Activated naive CD8-positive, alpha-beta T cell (primary cell): ENCODE results near the gene SLC6A6.

ENCODE experiments used
- H3K27ac Mint-ChIP-seq: one replicate; pipeline ENCODE4 v1.8.0; 2021; ENCODE audit warnings: mixed read lengths
- H3K27me3 Mint-ChIP-seq: one replicate; pipeline ENCODE4 v1.8.0; 2021; ENCODE audit warnings: mixed read lengths
- H3K36me3 Mint-ChIP-seq: one replicate; pipeline ENCODE4 v1.8.0; 2021; ENCODE audit warnings: mixed read lengths
- H3K4me1 Mint-ChIP-seq: one replicate; pipeline ENCODE4 v1.8.0; 2021; ENCODE audit warnings: low read depth, mixed read lengths
- H3K4me3 Mint-ChIP-seq: one replicate; pipeline ENCODE4 v1.8.0; 2021; ENCODE audit warnings: mild to moderate bottlenecking, mixed read lengths
- H3K9me3 Mint-ChIP-seq: one replicate; pipeline ENCODE4 v1.8.0; 2021; ENCODE audit warnings: low read depth, mixed read lengths

The SLC6A6 gene

DNA sequence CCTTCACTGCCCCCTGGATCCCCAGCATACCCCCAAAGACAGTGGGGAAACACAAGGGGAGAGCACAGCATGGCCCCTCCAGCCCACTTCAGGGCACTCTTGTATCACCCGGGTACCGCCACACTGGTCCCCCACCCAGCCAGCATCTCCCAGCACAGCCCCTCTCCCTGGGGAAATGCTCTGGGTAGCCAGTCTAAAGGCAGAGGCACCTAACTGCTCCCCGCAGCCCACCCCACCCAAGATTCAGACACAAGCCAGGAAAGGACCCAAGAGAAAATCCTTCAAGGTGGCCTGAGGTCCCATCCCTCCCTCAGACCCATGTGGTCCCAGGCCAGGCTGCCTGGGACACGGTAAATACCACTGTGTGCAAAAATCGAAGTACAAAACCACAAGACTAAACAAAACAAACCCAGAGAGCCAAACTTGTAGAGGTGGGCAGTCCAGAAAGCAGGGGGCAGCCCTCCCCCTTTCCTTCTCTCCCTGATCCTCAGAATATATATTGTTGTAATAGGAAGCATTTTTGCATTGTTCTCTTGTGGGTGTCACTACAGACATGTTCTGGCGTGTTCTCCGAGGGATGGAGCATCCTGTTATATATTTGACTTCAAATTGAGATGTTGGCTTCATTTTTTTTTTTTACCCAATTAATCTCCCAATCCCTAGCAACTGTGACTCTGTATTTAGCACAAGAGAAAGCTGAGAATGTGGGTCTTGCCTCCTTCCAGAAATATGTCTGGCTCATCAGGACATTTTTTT lies 86.1 kb downstream of the SLC6A6 start:
- Mint-ChIP-seq H3K27me3 (no peaks in the 10 kb centered on the region), H3K9me3 (no peaks in the 10 kb centered on the region), H3K4me3 (no peak overlapping the region), H3K36me3 (peaks cover 3% of the 10 kb centered on the region), H3K27ac (no peak overlapping the region), H3K4me1 (no peaks in the 10 kb centered on the region)

DNA sequence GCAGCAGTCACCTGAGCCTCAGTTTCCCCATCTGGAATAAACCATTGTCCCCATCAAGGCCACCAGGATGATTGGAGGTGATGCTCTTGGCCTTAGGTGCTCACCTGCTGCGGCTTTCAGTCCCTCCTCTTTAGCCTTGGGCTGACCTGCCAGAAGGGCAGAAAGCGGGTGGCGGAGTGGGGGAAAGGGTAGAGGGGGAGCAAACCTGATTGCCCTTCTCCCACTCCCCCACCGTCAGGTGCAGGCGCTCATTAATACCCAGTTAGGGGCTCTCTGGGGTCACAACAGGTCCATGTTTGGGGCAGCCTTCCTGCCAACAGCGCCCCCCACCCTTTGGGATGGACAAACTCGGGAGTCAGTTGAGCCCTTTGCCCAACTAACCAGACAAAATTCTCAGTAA lies 87.2 kb downstream of the SLC6A6 start:
- H3K36me3 Mint-ChIP-seq = peaks cover 3% of the 10 kb centered on the region
- H3K4me3 Mint-ChIP-seq = no peak overlapping the region
- no peak overlapping the region for H3K27ac Mint-ChIP-seq

DNA sequence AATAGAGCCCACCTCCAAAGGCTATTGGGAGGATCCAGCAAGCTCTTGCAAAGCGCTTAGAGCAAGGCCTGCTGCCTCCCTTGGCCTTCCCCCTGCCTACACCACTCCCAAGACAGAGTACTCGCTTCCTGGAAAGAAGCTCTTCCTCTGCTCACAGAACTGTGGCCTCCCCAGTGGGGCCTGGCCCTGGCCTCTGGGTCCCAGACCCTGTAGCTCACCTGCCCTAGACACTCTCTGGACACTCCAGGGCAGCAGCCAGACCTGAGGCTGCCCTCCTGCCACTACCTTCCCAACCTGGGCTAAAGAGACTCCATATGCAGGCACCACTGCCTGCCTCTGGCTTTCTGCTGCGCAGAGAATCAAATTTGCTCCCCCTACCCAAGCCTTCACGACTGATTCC lies 87.8 kb downstream of the SLC6A6 start:
- peaks cover 3% of the 10 kb centered on the region for H3K36me3 Mint-ChIP-seq
- no peaks in the 10 kb centered on the region for H3K27me3 Mint-ChIP-seq
- H3K27ac Mint-ChIP-seq = peak overlapping the region; percentile 16
- no peaks in the 10 kb centered on the region for H3K9me3 Mint-ChIP-seq
- no peak overlapping the region for H3K4me3 Mint-ChIP-seq
- H3K4me1 Mint-ChIP-seq = no peaks in the 10 kb centered on the region

More for the DNA sequence above, 87.2 kb downstream of the SLC6A6 start:
- H3K4me1 Mint-ChIP-seq = no peaks in the 10 kb centered on the region
- H3K27me3 Mint-ChIP-seq = no peaks in the 10 kb centered on the region
- H3K9me3 Mint-ChIP-seq = no peaks in the 10 kb centered on the region

DNA sequence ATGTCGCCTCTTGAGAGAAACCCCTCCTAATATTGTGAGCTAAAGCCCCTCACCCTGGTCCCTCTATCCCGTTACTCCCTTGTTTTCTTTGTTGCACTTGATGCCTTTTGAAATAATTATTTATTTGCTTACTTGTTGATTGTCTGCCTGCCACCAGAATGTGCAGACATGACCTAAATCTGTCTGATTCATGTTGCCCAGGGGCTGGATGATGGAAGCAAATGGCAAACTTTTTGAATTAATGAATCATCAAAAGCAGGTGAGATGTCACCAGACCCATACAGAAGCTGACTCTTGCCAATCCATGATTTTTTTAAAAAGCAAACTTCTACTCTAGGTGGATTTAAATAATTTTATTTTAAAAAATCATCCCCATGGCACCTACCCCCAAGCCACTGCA lies 88.4 kb downstream of the SLC6A6 start:
- Mint-ChIP-seq H3K9me3 (no peaks in the 10 kb centered on the region), H3K36me3 (peaks cover 2% of the 10 kb centered on the region), H3K4me1 (no peaks in the 10 kb centered on the region), H3K27me3 (no peaks in the 10 kb centered on the region), H3K27ac (no peak overlapping the region), H3K4me3 (no peak overlapping the region)

DNA sequence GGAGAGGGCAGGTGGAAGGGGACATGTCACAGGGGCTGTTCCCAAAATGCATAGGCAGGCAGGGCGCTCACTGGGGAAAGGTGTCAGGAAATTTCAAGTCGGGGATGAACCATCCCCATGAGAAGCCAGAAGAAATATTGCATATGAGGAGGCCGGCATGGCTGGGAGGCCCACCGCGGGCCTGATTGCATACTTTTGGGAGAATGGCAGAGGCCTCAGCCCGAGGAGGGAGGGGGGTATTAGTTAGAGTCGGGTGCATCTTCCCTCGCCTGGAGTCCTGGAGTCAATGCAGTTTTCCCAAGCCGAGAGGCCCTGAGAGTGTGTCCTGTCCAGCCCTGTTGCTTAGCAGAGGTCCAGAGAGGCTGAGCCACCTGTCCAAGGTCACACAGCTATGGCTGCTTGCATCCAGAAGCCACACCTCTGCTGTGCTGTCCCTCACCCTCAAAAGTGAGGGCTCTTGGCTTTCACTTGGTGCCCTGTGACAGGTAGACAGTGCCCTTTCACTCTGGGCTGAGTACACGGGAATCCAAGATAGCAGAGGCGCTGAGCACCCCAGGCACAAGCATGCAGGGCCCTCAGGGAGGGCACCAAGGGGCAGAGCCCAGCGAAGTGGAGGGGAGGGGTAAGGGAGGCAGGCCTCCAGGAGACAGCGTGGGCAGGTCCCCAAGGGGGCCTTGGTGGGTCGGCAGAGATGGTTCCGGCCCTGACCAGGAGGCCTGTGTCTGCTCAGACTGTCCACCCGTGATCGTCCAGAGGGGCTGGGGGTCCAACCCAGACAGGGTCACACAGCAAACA lies 89.2 kb downstream of the SLC6A6 start:
- Mint-ChIP-seq H3K27ac (no peak overlapping the region), H3K9me3 (no peaks in the 10 kb centered on the region), H3K4me3 (no peak overlapping the region), H3K27me3 (peaks cover 2% of the 10 kb centered on the region), H3K36me3 (peaks cover 2% of the 10 kb centered on the region), H3K4me1 (no peaks in the 10 kb centered on the region)

DNA sequence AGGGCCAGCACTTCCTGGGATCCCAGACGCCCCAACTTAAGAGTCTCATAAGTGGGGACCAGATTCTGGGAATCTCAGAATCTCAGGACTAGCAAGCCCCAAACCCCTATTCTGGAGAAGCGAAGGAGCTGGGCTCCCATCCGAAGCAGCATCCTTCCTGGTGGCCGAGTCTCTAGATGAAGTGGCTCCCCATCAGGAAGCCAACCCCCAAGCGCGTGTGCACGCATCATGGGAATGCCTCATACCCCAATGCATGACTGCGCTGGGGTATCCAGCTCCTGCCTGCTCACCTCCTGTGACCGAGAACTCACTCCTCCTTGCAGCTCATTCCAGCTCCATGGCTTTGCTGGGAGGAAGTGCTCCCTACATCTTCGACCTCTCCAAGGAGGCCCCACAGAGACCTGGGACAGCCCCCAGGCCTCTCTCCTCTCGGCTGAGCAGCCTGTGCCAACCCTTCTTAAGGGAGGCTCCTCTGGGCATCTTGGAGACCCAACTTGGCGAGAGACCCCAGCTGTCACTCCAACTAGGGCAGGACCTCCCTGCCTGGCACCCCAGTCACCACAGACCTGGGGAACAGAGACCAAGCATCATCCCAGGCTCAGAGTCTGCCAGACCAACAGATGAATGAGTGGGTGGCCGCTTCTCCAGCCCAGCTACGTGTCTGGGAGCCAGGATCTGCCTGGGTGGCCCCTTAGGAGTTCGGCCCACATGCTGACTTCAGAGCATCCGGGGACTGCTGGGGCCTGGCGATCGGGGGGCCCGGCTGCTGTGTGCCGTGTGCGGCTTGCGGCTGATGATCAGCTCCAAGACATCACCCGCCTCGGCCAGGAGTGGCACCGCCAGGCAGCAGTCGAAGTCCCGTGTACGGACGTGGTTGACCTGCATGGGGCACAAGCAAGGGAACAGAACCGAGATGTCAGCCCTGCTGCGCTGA lies 90.8 kb downstream of the SLC6A6 start:
- Mint-ChIP-seq H3K27me3 (peaks cover 2% of the 10 kb centered on the region), H3K9me3 (no peaks in the 10 kb centered on the region), H3K27ac (no peak overlapping the region), H3K4me3 (no peak overlapping the region), H3K36me3 (peaks cover 2% of the 10 kb centered on the region), H3K4me1 (no peaks in the 10 kb centered on the region)

DNA sequence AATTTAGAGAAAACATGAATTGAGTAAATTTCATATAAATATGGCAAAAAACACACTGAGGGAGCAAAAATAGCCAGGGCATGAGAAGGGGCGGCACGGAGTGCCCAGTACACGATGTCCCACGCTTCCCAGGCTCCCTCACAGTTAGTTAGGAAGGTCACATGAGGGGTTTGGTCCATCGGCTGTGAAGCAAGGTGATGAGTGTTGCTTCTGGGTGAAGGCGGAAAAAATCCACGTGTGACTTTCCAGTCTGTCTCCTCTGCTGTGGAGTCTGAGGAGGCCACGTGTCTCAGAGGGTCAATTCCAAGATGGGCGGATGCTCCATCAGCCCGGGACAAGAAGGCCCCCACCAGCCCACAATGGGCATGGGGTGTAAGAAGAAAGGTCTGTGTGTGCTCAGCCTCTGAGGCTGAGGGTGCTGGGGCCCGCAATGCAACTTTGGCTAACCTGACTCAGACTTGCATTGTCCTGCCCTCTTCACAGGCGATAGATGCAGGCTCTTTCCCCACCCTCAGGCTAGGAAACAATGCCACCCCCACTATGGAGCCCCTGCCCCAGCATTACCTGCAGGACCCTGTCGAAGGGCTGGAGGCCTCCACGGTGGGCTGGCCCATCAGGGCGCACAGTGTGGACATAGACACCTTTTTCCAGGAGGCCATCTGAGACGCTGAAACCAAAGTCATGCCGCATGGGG lies 92.0 kb downstream of the SLC6A6 start:
- Mint-ChIP-seq H3K27me3 (peaks cover 4% of the 10 kb centered on the region), H3K27ac (no peak overlapping the region), H3K36me3 (no peaks in the 10 kb centered on the region), H3K4me1 (no peaks in the 10 kb centered on the region), H3K4me3 (no peak overlapping the region), H3K9me3 (no peaks in the 10 kb centered on the region)

DNA sequence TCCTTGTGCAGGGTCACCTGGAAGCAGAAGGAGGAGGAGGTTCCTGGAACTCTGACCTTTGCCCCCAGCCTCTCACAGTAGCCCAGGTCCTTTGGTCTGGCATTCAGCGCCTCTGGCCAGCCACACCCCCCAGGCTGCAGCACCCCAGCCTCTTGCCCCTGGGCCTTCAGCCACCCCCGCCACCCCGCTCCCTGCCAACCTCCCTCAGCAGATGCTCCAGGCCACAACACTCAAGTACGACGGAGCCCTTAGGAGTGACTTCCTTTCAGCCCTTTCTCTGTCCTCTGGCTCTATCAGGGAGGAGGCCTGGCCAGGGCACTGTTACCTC lies 92.5 kb downstream of the SLC6A6 start:
- Mint-ChIP-seq H3K27ac (no peak overlapping the region), H3K4me3 (no peak overlapping the region), H3K36me3 (no peaks in the 10 kb centered on the region), H3K4me1 (no peaks in the 10 kb centered on the region), H3K27me3 (peaks cover 4% of the 10 kb centered on the region), H3K9me3 (no peaks in the 10 kb centered on the region)

DNA sequence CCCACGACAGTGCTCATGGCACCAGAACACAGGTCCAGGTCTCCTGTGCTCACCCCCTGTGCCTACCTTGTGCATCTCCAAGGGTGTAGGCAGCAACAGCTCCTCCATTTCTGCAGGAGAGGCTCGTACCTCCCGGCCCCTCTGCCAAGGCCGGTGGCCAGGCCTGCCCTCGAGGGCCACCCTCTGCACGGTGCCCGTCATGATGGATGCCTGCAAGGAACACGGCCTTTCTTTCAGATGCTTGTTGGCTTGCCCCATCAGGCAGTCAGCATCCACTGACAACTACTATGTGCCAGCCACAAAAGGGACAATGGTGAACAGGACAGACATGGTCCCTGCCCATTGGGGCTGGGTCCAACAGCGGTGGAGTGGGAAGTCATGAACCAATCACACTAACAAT lies 93.9 kb downstream of the SLC6A6 start:
- Mint-ChIP-seq H3K4me3 (no peak overlapping the region), H3K27ac (no peak overlapping the region), H3K36me3 (no peaks in the 10 kb centered on the region), H3K4me1 (no peaks in the 10 kb centered on the region), H3K27me3 (peaks cover 4% of the 10 kb centered on the region), H3K9me3 (no peaks in the 10 kb centered on the region)

DNA sequence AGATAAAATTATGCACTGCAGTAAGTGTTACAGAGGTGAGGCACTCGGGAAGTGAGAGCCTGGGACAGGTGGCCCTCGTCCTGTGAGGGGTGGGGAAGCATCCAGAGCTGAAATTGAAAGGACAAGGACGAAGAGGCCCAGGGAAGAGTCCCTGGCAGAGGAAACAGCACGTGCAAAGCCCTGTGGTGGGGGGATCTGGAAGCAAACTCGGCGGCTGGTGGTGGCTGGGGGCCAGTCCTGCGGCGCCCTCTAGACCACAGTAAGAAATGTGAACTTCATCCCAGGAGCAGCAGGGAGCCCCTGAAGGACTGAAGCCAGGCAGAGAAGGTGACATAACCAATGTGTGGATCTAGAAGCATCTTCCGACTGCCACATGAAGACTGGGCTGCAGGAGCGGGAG lies 94.9 kb downstream of the SLC6A6 start:
- H3K4me1 Mint-ChIP-seq = no peaks in the 10 kb centered on the region

DNA sequence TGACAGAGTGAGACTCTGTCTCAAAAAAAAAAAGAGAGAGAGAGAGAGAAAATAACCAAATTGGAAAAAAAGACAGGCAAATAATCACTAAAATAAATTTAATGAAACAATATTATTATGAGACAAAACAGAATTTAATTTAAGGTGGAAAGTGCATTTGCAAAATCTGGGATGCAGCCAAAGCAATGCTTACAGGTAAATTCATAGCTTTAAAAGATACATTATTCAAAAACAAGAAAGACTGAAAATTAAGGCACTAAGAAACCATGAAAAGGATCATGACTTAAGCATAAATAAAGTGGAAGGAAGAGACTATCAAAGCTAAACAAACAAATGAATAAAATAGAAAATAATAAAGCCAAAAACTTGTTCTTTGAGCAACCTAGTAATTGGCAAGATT lies 100.1 kb downstream of the SLC6A6 start:
- Mint-ChIP-seq H3K27me3 (peaks cover 2% of the 10 kb centered on the region), H3K4me1 (no peaks in the 10 kb centered on the region), H3K9me3 (no peaks in the 10 kb centered on the region), H3K4me3 (no peak overlapping the region), H3K36me3 (peaks cover 2% of the 10 kb centered on the region), H3K27ac (no peak overlapping the region)

More for the DNA sequence above, 94.9 kb downstream of the SLC6A6 start:
- H3K27me3 Mint-ChIP-seq = peaks cover 4% of the 10 kb centered on the region
- H3K27ac Mint-ChIP-seq = no peak overlapping the region
- no peak overlapping the region for H3K4me3 Mint-ChIP-seq
- no peaks in the 10 kb centered on the region for H3K9me3 Mint-ChIP-seq
- H3K36me3 Mint-ChIP-seq = no peaks in the 10 kb centered on the region

DNA sequence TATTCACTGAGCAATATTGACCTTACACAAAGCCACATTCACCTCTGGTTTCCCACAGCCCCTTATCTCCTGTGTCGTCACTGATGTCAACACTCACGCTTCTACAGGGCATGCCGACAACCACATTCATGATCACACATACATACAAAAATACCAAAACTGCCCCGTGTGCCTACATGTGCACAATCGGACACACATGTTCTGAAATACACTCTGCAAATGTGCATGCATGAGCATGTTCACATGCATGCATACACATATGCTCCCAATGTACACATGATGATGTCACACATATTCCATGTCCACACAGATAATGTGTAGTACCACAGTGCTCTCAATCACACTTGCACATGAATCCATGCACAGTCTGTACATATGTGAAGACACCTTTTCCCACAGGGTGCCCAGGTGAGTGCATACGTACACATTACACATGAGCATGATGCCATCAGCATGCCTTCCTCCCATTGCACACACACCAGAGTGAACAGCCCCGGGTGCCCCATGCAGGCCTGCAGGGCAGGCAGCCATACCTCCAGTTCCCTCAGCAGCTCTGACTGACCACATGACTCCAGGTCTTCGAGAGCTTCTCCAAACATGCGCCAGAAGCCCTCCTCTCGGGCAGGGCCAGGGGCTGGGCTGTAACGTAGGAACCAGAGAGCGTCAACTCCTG lies 100.8 kb downstream of the SLC6A6 start:
- Mint-ChIP-seq H3K27ac (no peak overlapping the region), H3K9me3 (no peaks in the 10 kb centered on the region), H3K27me3 (peaks cover 2% of the 10 kb centered on the region), H3K4me3 (no peak overlapping the region), H3K4me1 (no peaks in the 10 kb centered on the region), H3K36me3 (peaks cover 2% of the 10 kb centered on the region)

DNA sequence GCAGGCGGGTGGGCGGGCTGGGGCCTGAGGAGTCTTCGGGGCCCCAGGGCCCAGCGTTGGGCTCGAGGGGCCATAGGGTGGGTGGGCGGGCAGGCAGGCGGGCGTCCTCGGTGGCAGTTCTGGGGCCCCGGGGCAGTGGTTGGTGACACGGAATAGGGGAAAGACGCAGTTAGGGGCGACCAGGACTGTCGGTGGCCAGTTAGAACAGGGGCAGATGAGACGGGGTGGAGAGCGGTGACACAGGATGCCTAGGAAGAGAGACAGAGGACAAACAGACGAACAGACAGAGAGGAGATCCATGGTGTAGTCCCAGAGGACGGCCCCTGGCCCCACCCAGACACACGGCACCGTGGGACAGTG lies 101.3 kb downstream of the SLC6A6 start:
- no peak overlapping the region for H3K27ac Mint-ChIP-seq
- H3K9me3 Mint-ChIP-seq = no peaks in the 10 kb centered on the region
- H3K4me1 Mint-ChIP-seq = peaks cover 2% of the 10 kb centered on the region
- H3K4me3 Mint-ChIP-seq = no peak overlapping the region
- H3K27me3 Mint-ChIP-seq = no peaks in the 10 kb centered on the region
- H3K36me3 Mint-ChIP-seq = peaks cover 2% of the 10 kb centered on the region
